GM10266 (cell line): ENCODE data around the gene SMU1.

Source experiments
- DNase-seq: peaks from one replicate; pipeline ENCODE4 v3.0.0; 2012; ENCODE audit errors: extremely low spot score
- TF ChIP-seq, protein P1 (sequence below): IDR thresholded peaks from 2 replicates; pipeline ENCODE4 v1.5.1; 2012; ENCODE audit warnings: mild to moderate bottlenecking, low read depth; ENCODE audit not compliant: control insufficient read depth, insufficient read depth; ENCODE audit errors: missing control alignments

Gene SMU1

DNA sequence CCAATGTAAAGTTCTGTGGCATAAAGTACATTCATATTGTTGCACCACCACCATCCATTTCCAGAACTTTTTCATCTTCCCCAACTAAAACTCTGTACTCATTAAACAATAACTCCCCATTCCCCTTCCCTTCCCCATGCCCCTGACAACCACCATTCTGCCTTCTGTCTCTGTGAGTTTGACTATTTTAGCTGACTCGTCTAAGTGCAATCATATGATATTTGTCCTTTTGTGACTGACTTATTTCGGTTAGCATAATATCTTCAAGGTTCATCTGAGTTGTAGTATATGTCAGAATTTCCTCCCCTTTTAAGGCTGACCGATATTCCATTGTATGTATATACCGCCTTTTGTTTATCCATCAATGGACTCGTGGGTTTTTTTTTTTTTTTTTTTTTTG is 29.0 kb upstream of the SMU1 start:
- DNase-seq, result no peak

DNA sequence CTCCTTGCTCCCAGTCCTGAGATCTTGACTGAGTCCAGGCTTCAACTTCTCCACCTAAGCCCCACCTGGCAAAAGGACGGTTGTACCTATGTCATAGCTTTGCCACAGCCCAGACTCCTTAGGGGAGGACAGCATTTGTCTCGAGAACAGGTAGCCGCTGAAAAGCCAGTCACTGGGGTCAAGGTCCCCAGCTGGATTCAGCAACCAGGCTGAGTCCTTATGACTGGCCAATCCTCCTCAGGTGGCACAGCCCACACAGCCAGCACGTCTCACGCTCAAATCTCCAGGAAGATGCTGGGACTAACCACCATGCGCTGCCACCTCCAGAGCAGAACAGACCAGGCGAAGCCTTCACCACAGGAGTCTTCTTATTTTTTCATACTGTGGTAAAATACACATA is 27.9 kb upstream of the SMU1 start:
- TF ChIP-seq, protein P1, sequence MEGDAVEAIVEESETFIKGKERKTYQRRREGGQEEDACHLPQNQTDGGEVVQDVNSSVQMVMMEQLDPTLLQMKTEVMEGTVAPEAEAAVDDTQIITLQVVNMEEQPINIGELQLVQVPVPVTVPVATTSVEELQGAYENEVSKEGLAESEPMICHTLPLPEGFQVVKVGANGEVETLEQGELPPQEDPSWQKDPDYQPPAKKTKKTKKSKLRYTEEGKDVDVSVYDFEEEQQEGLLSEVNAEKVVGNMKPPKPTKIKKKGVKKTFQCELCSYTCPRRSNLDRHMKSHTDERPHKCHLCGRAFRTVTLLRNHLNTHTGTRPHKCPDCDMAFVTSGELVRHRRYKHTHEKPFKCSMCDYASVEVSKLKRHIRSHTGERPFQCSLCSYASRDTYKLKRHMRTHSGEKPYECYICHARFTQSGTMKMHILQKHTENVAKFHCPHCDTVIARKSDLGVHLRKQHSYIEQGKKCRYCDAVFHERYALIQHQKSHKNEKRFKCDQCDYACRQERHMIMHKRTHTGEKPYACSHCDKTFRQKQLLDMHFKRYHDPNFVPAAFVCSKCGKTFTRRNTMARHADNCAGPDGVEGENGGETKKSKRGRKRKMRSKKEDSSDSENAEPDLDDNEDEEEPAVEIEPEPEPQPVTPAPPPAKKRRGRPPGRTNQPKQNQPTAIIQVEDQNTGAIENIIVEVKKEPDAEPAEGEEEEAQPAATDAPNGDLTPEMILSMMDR, result no peak
- DNase-seq, result no peak

More for the DNA sequence above, 29.0 kb upstream of the SMU1 start:
- TF ChIP-seq, protein P1, result no peak

DNA sequence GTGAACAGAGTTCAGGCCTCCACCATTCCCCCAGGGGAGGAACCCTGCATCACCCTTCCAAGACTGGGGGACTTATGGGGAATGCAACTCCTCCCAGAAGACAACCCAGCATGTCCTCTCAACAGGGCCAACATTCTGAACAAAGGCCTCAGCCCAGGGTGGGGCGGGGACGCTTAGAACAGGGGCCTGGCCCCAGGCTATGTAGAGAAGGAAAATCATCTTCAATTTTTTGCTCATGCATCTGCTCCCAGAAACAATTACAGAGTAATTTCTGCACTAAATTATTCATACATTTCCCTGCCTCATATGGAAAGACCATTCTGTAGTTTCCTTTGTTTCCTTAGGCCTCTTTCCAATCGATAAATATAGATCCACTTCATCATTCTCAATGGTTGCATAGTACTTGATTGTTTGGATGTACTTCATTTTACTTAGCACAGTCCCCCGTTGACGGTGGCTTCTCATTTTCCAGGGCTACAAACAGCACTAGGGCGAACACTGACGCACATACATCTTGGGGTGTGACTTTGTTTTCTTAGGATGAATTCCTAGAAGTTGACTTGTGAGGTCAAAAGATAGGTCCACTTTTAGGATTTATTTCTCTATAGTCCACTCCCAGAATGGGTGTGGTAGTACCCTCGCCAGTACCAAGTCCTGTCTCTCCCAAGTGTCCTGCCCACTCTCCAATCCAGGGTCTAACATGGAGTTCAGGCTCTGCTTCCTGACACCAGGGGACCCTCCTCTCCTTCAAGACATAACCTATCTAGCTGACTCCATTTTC is 27.2 kb upstream of the SMU1 start:
- TF ChIP-seq, protein P1, result no peak
- DNase-seq, result no peak

DNA sequence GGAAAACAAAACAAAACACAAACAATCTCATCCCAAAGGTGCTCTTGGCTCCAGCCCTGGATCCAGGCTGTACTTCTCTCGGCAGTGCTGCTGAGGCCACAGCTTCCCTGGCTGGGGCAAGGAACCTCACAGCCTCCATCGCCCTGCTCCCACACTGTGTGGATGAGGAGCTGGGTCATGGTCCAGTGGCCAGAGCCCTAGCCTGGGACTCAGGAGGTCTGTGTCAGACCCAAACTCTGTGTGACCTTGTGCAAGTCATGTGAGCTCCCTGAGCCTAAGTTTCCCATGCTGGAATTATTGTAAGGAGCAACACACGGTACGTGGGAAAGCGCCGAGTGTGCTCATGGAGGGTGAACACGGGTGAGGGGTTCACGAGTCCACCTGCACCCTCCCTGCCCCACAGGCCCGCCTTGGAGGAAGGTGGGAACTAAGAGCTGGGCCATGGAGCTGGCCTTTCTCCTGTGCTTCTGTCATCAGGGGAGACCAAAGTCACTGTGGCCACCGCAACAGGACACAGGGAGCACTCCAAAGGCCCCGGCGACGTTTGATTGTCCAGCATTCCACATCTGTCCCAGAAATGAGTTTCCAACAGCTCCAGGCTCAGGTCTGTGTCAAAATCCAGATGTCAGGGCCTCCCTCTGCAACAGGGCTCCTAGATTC is 26.2 kb upstream of the SMU1 start:
- TF ChIP-seq, protein P1, result no peak
- DNase-seq, result no peak

DNA sequence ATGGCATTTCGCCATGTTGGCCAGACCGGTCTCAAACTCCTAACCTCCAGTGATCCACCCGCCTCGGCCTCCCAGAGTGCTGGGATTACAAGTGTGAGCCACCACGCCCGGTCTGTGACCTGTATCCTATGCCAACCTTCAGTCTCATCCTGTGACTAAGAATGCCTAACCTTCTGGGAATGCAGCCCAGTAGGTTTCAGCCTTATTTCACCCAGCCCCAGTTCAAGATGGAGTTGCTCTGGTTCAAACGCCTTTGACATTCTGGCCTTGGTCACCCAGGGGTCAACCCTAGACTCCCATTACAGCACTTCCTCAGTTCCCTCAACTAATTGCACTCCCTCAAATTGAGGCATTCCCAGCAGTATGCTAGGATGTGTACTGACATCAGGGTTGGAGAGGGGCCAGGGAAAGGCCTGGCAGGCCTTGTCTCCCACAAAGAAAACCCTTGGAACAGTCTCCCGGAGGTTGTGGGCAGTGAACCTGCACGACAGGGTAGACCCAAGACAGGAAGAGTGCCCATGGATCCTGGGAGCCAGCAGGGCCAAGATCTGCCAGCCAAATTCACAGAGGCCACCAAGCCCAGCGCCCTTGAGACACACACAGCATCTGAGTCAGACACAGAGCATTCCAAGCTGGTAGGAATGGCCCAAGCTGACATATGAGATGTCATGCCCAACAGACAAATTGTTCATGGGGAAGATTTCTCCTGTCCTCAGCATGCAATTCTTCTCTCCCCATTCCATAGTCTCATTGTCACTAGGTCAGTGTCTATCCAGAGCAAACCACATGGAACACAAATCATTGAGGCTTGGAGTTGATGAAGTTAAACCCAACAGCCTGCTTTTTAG is 24.9 kb upstream of the SMU1 start:
- TF ChIP-seq, protein P1, result no peak
- DNase-seq, result no peak

DNA sequence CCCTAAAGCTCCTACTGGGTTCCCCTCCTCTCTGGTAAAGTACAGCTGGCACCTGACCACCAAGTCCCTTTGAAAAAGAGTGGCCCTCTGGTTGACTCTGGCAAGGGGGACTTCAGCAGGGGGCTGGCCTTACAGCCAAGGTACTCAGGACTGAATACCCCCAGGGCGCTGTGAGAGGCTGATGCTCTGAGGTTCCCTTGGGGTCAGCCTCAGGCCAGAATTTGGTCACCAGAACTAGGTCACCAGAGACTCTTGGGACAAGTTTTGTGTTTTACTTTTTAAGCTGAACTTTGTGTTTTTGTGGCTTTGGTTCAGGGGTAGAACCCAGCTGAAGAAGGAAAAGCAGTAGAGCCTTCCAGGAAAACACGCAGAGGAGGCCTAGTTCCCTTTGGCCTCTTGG is 23.3 kb upstream of the SMU1 start:
- TF ChIP-seq, protein P1, result no peak
- no peak for DNase-seq

DNA sequence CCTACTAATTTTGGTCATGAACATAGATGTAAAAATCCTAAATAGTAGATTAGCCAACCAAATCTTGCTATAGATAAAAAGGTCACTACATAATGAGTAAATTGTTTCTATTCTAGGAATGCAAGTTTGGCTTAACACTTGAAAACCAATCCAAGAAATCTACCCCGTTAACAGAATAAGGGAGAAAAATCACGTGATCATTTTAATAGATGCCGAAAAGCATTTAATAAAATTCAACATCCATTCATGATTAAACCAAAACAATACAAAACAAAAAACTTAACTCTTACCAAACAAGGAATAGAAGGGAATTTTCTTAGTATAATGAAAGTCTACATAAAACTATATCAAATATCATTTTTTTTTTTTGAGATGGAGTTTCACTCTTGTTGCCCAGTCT is 20.7 kb upstream of the SMU1 start:
- no peak for DNase-seq
- TF ChIP-seq, protein P1, result no peak
